Epithelial cell of esophagus (primary cell): ENCODE measurements around the gene RABGGTA.

Source experiments
- DNase-seq: peaks from one replicate; pipeline ENCODE4 v3.0.0; 2010; ENCODE audit warnings: low read depth
- H3K4me3 ChIP-seq: 2 replicates; pipeline ENCODE4 v1.5.1; 2011; ENCODE audit warnings: mild to moderate bottlenecking, low read length, control low read depth
- CTCF ChIP-seq: IDR thresholded peaks from 2 replicates; pipeline ENCODE4 v1.5.1; 2011; ENCODE audit warnings: low read depth, mild to moderate bottlenecking, low read length, control low read depth, inconsistent platforms; ENCODE audit not compliant: insufficient read depth; ENCODE audit errors: missing control alignments

Gene RABGGTA

GRCh38 chr14:24277071-24277470 lies 5.7 kb upstream of the RABGGTA start:
- DNase-seq: no peak
- no peak overlapping the region for H3K4me3 ChIP-seq
- TF ChIP-seq CTCF: no peak

GRCh38 chr14:24274101-24274543 lies 2.7 kb upstream of the RABGGTA start:
- DNase-seq: peak; percentile 99
- no peak overlapping the region for H3K4me3 ChIP-seq
- no peak for TF ChIP-seq CTCF

- peak; percentile 75 for DNase-seq
- TF ChIP-seq CTCF: peak; percentile 54
- no peak overlapping the region for H3K4me3 ChIP-seq
Observed at GRCh38 chr14:24273422-24273998, 2.1 kb upstream of the RABGGTA start.

- no peak for TF ChIP-seq CTCF
- no peak for DNase-seq
- no peak overlapping the region for H3K4me3 ChIP-seq
Observed at GRCh38 chr14:24272467-24272866, 1.1 kb upstream of the RABGGTA start.

- no peak for TF ChIP-seq CTCF
- no peak for DNase-seq
- peak overlapping the region; percentile 34 for H3K4me3 ChIP-seq
Observed at GRCh38 chr14:24271834-24272263, 452 bp upstream of the RABGGTA start.

GRCh38 chr14:24270537-24271133 lies 762 bp downstream of the RABGGTA start:
- no peak for TF ChIP-seq CTCF
- peak overlapping the region; percentile 80 for H3K4me3 ChIP-seq
- no peak for DNase-seq
